ENCODE data around the gene GMCL1.

The GMCL1 gene

GRCh38 chr2:69846182-69847067 lies 17.0 kb downstream of the GMCL1 start:
- Histone ChIP-seq H3K27me3 (replicated peaks) (no peaks in the 10 kb centered on the region), H3K27ac (no peak overlapping the region), H3K4me3 (ENCODE audit: low read depth, low read length) (no peak overlapping the region), H3K36me3 (replicated peaks) (peaks cover 3% of the 10 kb centered on the region)
- DNase-seq: no peak
- no peak for TF ChIP-seq CTCF (IDR thresholded peaks at IDR 0.05; ENCODE audit: low read depth, low read length, missing control alignments)
- in situ Hi-C loops (cut with HindIII; ENCODE audit: low pct_ligation_motif_present, low sequenced_read_pairs): no loop called here

- Histone ChIP-seq H3K36me3 (replicated peaks) (peaks cover 3% of the 10 kb centered on the region), H3K27ac (no peak overlapping the region), H3K27me3 (replicated peaks) (no peaks in the 10 kb centered on the region), H3K4me3 (ENCODE audit: low read depth, low read length) (no peak overlapping the region)
- in situ Hi-C loops (cut with HindIII; ENCODE audit: low pct_ligation_motif_present, low sequenced_read_pairs): no loop called here
- no peak for TF ChIP-seq CTCF (IDR thresholded peaks at IDR 0.05; ENCODE audit: low read depth, low read length, missing control alignments)
- no peak for DNase-seq
These were observed 17.8 kb downstream of the GMCL1 start for GRCh38 chr2:69847068-69847828.

GRCh38 chr2:69848186-69848790 lies 18.8 kb downstream of the GMCL1 start:
- no peak for DNase-seq
- TF ChIP-seq CTCF (IDR thresholded peaks at IDR 0.05; ENCODE audit: low read depth, low read length, missing control alignments): no peak
- Histone ChIP-seq H3K4me3 (ENCODE audit: low read depth, low read length) (no peak overlapping the region), H3K36me3 (replicated peaks) (peaks cover 3% of the 10 kb centered on the region), H3K27ac (no peak overlapping the region), H3K27me3 (replicated peaks) (no peaks in the 10 kb centered on the region)
- in situ Hi-C loops (cut with HindIII; ENCODE audit: low pct_ligation_motif_present, low sequenced_read_pairs): no loop called here

- no peaks in the 10 kb centered on the region for H3K27me3 ChIP-seq (replicated peaks)
- DNase-seq: no peak
- no peaks in the 10 kb centered on the region for H3K36me3 ChIP-seq (replicated peaks)
- no peak overlapping the region for H3K4me3 ChIP-seq (ENCODE audit: low read depth, low read length)
- TF ChIP-seq CTCF (IDR thresholded peaks at IDR 0.05; ENCODE audit: low read depth, low read length, missing control alignments): no peak
- H3K27ac ChIP-seq: no peak overlapping the region
- in situ Hi-C loops (cut with HindIII; ENCODE audit: low pct_ligation_motif_present, low sequenced_read_pairs): no loop called here
These were observed 28.8 kb downstream of the GMCL1 start for GRCh38 chr2:69858261-69858660.

GRCh38 chr2:69863298-69863697 lies 33.8 kb downstream of the GMCL1 start:
- Histone ChIP-seq H3K27ac (no peak overlapping the region), H3K36me3 (replicated peaks) (peaks cover 10% of the 10 kb centered on the region), H3K27me3 (replicated peaks) (no peaks in the 10 kb centered on the region), H3K4me3 (ENCODE audit: low read depth, low read length) (no peak overlapping the region)
- TF ChIP-seq CTCF (IDR thresholded peaks at IDR 0.05; ENCODE audit: low read depth, low read length, missing control alignments): no peak
- in situ Hi-C loops (cut with HindIII; ENCODE audit: low pct_ligation_motif_present, low sequenced_read_pairs): no loop called here
- DNase-seq: no peak
